SK-N-MC (cell line): Measurements from ENCODE around the gene ZFYVE21.

Source experiments
- EZH2 ChIP-seq: fragments of 200-600 bp; sonication (generic); IDR thresholded peaks from one replicate; pipeline ENCODE4 v1.6.1; 2017; ENCODE audit warnings: antibody characterized with exemption
- POLR2AphosphoS5 ChIP-seq: IDR thresholded peaks from 2 replicates; pipeline ENCODE4 v1.6.1; 2012; ENCODE audit warnings: mild to moderate bottlenecking, low read depth, low read length, borderline replicate concordance

GRCh38 chr14:103762036-103762435, 46.4 kb downstream of the ZFYVE21 start:
- TF ChIP-seq EZH2 (no peak), POLR2AphosphoS5 (no peak)
